Stimulated activated CD4-positive, alpha-beta T cell treated with anti-CD3 and anti-CD28 coated beads, TNF-alpha, amount 100 ng/mL, for 1 hour (primary cell): Measurements from ENCODE around the gene POP4.

Source experiments
- DNase-seq, 3 donors: peaks; one replicate each; pipeline ENCODE4 v3.0.0-alpha.2; 2020; ENCODE audit warnings: low read depth in 3 of 3, low spot score in 1 of 3

Gene POP4

GRCh38 chr19:29576761-29577648 lies 29.1 kb upstream of the POP4 start:
- DNase-seq: no peak

- no peak for DNase-seq
These were observed 28.5 kb upstream of the POP4 start for GRCh38 chr19:29577649-29577963.

GRCh38 chr19:29578349-29578748 lies 27.7 kb upstream of the POP4 start:
- DNase-seq: no peak

GRCh38 chr19:29579308-29579910 lies 26.7 kb upstream of the POP4 start:
- DNase-seq: no peak

- no peak for DNase-seq
These were observed 24.7 kb upstream of the POP4 start for GRCh38 chr19:29581398-29581797.

GRCh38 chr19:29583196-29583999 lies 22.7 kb upstream of the POP4 start:
- no peak for DNase-seq

- DNase-seq: no peak
These were observed 19.7 kb upstream of the POP4 start for GRCh38 chr19:29586401-29586800.

- DNase-seq: no peak
These were observed 19.0 kb upstream of the POP4 start for GRCh38 chr19:29587059-29587458.

- peak in 2 of 3 donors; percentile 10 to 31 for DNase-seq
These were observed 18.5 kb upstream of the POP4 start for GRCh38 chr19:29587518-29587986.

- no peak for DNase-seq
These were observed 18.0 kb upstream of the POP4 start for GRCh38 chr19:29588095-29588494.

GRCh38 chr19:29590278-29590677 lies 15.8 kb upstream of the POP4 start:
- no peak for DNase-seq

GRCh38 chr19:29591670-29592069 lies 14.4 kb upstream of the POP4 start:
- DNase-seq: no peak

- no peak for DNase-seq
These were observed 12.2 kb upstream of the POP4 start for GRCh38 chr19:29593869-29594268.

GRCh38 chr19:29596080-29596727 lies 9.9 kb upstream of the POP4 start:
- no peak for DNase-seq

- DNase-seq: no peak
These were observed 9.1 kb upstream of the POP4 start for GRCh38 chr19:29596885-29597525.

- DNase-seq: no peak
These were observed 8.0 kb upstream of the POP4 start for GRCh38 chr19:29598036-29598435.

- DNase-seq: no peak
These were observed 7.6 kb upstream of the POP4 start for GRCh38 chr19:29598496-29598895.

- no peak for DNase-seq
These were observed 2.8 kb upstream of the POP4 start for GRCh38 chr19:29603308-29603707.

- no peak for DNase-seq
These were observed 301 bp downstream of the POP4 start for GRCh38 chr19:29606420-29606747.

GRCh38 chr19:29609636-29610035 lies 3.6 kb downstream of the POP4 start:
- DNase-seq: no peak

GRCh38 chr19:29610213-29610573 lies 4.1 kb downstream of the POP4 start:
- no peak for DNase-seq
